Stimulated activated CD8-positive, alpha-beta memory T cell treated with anti-CD3 and anti-CD28 coated beads, Interleukin-2, amount 100 ng/mL, for 48 hours (primary cell): ENCODE data around the gene UBE2O.
"Not testable (repeated sequence)": the region's sequence is repeated elsewhere in the genome, so short reads cannot be mapped to it uniquely, and the experiment has no call there.

Experiments
- DNase-seq, 2 donors: peaks; one replicate each; pipeline ENCODE4 v3.0.0-alpha.2; 2020; ENCODE audit warnings: low read depth in 2 of 2

The UBE2O gene

GRCh38 chr17:76350463-76350862 lies 102.5 kb downstream of the UBE2O start:
- DNase-seq, result no peak

- DNase-seq, result not testable (repeated sequence)
Measured at GRCh38 chr17:76346936-76347335, 106.0 kb downstream of the UBE2O start.

DNA sequence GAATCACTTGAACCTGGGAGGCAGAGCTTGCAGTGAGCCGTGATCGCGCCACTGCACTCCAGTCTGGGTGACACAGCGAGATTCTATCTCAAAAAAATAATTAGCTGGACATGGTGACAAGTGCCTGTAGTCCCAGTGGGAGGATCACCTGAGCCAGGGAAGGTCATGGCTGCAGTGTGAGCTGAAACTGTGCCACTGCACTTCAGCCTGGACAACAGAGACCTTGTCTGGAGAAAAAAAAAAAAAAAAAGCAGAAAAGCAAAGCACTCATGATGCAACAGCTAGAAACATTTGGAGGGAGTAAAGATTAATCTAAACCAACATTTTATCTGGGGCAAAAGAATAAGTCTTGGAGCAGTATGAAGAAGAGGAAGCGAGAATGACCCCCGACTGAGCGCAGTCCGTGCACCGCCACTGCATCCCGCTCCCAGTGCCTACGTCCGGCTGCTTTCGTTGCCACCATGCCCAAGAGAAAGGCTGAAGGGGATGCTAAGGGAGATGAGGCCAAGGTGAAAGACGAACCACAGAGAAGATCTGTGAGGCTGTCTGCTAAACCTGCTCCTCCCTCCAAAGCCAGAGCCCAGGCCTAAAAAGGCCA lies 107.5 kb downstream of the UBE2O start:
- DNase-seq, result no peak

- DNase-seq, result no peak
Measured at GRCh38 chr17:76343106-76343505, 109.8 kb downstream of the UBE2O start.

DNA sequence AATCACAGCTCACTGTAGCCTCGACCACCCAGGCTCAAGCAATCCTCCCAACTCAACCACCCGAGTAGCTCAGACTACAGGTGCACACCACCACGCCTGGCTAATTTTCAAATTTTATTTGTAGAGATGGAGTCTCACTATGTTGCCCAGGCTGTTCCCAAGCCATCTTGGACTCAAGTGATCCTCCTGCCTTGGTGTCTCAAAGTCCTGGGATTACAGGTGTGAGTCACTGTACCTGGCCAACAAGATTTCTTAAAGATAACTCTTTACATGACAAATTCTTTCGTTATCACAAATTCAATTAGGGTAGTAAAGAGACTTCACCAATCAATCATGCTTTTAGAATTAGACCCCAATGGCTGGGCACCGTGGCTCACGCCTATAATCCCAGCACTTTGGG lies 111.7 kb downstream of the UBE2O start:
- DNase-seq, result no peak
